GM11168 (cell line): ENCODE results near the gene GPATCH2L.

Source experiments
- in situ Hi-C: fragments of 300-500 bp; cut with MboI; formaldehyde crosslinking; loops from one replicate; pipeline ENCODE4 v1.12.0; 2022; ENCODE audit warnings: low sequenced_read_pairs; ENCODE audit not compliant: unreplicated experiment

GPATCH2L gene

DNA sequence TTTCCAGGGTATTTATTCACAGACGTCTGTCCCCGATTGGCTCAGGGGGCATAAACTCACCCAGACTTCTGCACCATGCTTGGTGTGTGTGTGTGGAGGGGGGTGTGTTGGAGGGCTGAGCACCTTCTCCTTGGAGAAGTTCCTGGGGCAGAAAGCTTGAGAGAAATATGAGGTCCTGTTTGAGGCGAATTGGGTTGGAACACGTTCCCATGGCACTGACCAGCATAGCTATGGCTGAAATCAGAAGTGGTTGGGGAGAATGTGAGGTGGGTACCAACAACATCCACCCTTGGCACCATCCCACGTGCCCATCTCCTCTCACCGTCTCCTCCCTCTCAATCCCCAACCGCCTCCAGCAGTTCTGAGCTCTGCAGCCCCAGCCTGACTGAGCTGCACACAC is 16.0 kb upstream of the GPATCH2L start:
- in situ Hi-C loops, result no loop called here

DNA sequence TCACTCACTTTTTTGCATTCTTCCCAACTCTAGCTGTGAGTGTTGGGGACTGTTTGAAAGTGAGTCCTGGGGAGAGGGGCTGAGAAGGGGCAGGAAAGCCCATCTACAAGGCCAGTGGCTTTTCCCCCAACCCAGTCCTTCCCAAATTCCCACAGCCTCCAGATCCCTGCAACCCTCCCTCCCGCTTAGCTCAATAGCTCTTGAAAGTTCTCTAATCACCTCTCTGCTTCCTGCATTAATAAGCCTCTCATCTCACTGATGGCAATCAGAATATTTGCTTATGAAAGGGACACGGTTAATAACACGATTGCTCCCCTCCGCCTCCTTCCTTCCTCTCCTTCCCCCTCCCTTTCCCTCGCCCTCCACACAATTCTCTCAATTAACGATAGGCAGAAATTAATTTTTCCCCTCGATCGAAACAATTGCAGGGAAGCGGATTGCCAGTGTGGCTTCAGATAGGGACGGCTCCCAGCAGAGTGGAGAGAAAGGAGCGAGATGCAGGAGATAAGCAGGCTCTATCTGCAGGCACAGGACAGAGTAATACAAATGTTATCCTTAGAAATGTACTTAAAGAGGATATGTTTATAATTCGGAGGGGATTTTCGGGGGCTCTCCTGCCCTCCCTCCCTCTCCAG is 15.1 kb upstream of the GPATCH2L start:
- in situ Hi-C loops, result no loop called here

DNA sequence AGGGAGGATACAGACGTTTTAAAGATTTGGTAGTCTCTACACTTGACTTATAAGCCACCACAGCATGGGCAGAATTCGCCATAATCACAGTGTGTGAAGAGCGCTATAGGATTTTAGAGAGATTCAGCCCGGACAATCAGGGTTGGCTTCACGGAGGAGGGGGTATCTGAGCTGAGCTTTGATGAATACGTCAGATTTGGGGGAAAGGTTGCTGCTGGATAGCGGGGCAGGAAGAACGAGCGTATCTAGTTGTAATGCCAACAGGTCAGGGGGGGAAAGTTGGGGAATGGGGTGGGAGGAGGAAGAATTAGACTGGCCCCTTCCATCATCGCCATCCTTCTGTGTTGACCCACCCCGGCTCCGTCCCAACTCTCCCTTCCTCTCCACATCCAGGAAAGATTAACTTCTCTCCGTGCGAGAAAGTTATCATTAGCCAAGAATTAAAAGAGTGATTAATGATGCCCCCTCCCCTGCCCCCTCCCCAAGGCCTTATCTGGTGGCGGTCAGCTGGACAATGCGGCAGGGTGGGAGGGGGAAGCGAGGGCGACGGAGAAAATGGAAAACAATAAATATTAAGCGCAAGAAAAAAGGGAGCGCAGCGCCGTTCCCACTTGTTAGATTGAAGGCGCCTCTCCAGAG is 13.5 kb upstream of the GPATCH2L start:
- in situ Hi-C loops, result no loop called here

DNA sequence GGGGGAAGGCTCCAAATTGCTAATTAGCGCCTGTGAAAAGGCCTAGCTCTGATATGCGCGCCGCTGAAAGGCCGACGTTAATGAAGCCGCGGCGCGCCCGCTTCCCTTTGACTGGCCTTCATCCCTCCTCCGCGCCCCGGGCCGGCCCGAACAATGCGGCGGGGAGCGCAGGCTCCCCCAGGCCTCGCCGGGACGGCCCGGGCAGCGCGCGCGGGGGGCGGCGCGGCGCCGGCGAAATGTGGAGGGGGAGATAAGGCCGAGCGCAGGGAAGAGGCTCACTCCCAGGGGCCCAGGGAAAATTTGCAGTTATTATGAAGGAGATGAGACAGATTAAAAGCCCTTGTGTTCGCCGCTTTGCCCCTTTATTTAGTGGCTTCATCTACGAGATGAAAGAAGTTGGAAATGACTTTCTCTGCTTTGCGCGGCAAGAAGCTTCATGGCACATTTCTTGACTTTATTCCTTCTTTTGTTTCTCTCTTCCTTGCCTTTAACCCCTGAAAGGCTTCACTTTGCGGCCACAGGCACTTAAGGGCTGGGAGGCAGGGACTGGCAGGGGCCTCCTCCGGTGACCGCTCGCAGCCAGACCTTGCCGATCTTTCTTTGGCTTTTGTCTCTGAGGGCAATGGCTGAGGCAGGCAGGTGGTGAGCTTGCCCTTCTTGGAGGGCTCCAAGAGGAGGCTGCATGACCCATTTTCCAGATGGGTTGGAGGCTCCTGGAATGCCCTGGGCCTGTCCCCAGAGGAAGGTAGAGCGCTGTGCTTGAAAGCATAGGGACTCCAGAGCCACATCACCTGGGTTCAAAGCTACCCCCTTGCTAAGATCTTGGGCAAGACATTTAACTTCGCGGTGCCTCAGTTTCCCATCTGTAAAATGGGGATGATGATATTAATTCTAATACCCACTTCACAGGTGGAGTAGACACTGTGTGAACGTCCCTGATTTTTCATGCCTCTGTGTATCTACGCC is 12.7 kb upstream of the GPATCH2L start:
- in situ Hi-C loops, result no loop called here

DNA sequence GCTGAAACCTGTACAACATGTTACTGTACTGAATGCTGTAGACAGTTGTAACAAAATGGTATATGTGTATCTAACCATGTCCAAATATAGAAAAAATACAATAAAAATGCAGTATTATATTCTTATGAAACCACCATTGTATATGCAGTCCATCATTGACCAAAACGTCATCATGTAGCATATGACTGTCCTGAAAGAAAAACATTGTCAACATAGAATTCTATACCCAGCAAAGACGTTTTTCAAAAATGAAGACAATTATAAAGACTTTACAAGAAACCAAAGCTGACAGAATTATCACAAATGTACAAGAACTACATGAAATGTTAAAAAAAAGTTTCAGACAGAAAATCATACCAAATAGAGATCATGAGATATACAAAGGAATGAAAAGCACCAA is 8.1 kb upstream of the GPATCH2L start:
- in situ Hi-C loops, result no loop called here

DNA sequence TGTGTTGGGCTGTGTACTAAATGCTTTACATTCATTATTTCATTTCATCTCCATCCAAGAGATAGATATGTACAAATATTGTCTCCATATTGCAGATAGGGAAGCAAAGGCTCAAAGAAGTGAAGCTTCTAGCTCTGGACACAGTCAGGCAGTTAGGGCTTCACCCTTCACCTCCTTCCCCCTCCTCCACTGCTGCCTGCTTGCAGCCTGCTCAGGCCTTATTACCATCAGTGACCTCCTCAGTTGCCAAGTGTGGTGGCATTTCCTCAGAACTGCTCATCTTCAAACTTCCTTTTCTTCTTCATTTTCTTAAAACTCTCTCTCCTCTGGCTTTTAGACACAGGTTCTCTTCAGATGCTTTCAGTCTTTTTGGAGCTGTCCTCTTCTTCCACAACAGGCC is 4.7 kb upstream of the GPATCH2L start:
- in situ Hi-C loops, result no loop called here

DNA sequence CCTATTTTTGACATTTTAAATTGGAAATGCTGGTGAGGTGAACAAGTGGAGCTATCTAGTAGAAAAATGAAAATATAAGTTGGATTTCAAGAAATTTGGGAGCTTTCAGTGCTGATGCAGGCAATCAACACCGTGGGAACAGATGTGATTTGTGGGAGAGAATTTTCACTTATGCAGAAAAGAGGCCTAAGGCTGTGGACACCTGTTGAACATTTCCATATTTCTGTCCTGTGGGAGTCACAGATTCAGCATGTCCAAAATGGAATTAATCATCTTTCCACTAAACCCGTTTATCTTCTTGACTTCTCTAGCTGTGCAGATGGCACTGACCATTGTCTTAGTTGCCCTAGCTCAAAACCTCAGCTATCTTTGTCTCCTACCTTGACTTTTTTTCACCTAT is 2.5 kb upstream of the GPATCH2L start:
- in situ Hi-C loops, result no loop called here

DNA sequence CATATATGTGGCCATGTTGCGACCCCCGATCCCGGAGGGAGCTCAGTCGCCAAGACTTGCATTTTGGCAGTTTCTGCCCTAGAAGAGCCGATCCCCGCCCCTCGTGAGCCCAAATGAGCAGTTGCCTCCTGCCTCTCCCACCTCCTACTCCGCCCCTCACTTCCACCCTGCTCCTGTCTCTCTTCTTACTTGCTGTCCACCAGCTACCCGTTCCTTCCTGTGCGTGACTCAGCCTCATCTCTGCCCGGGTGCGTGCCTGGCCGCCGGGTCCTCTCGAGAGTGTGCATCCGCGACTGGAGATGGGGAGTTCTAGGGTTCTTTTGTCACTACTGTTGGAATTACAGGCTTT is 585 bp downstream of the GPATCH2L start:
- in situ Hi-C loops, result no loop called here

DNA sequence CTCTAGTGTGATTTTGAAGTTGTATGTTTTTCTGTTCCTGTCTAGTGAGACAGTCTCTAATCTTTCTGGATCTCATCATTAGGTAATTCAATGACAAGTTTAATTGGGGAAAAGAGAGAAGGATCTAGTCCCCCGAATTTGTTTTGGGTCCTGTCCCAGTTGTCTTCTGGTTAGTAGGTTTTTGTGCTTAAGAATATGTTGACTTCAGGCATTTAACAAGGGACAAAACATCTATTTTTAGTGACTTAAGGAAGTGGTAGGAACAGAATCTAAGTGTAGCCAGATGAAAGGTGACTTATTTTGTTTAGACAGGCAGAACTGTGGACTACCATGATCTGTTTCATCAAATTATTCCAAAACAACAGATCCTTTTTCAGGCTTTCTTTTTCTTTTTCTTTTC is 2.2 kb downstream of the GPATCH2L start:
- in situ Hi-C loops, result no loop called here

DNA sequence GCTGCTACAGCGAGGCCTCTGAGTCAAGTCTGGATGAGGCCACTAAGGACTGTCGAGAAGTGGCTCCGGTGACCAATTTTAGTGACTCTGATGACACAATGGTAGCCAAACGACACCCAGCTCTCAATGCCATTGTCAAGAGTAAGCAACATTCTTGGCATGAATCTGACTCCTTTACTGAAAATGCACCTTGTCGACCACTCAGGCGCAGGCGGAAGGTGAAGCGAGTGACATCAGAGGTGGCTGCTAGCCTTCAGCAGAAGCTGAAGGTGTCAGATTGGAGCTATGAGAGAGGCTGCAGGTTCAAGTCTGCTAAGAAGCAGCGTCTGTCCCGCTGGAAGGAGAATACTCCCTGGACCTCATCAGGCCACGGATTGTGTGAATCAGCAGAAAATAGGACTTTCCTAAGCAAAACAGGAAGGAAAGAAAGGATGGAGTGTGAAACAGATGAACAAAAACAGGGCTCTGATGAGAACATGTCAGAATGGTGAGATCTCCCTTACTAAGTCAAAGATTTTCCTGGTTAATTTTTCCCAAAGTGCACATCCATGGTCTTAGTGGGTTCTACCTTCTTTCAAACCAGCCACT is 2.9 kb downstream of the GPATCH2L start:
- in situ Hi-C loops, result no loop called here

DNA sequence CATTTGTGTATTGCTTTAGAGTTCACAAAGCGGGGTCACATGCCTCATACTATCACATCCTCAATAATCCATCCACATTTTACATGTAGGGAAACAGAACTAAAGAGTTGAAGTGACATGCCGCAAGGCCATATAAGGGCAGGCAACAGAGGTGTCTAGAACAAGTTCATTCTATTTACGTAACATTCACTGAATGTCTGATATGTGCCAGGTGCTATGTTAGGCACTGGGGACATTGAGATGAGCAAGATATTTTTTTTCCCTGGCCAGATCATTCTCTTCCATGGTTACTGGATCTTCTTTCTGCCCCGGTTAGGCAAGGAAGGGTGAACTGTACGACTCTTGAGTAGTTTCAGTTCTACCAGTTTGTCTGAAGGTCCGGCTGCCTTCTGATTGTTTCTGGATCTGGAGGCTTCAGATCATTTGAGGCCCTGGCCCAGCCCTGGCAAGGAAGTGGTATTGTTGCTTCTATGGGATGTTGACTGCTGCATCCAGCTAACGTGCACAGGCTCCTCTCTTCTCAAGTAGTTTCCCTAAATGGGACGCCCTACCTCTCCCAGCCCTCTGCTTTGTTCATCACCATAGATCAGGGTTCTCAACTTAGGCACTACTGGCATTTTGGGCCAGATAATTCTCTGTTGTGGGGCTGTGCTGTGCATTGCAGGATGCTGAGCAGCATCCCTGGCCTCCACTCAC is 12.1 kb downstream of the GPATCH2L start:
- in situ Hi-C loops, result no loop called here

DNA sequence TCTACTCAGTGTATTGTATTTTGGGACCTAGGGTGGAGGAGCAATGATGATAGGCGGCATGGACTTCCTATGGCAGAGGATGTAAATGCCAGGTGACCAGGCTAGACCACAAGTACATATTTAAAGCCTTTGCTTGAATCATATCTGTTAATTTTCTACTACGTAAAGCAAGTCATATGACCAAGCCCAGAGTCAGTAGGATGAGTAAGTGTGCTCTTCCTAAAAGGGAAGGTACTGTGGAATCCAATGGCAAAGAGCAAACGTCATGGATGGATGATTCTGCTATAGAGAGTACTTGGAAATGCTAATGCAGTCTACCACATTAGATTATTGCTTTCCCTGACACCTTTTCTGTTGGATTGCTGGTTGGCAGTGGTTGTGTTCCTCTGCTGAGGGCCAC is 16.8 kb downstream of the GPATCH2L start:
- in situ Hi-C loops, result no loop called here

DNA sequence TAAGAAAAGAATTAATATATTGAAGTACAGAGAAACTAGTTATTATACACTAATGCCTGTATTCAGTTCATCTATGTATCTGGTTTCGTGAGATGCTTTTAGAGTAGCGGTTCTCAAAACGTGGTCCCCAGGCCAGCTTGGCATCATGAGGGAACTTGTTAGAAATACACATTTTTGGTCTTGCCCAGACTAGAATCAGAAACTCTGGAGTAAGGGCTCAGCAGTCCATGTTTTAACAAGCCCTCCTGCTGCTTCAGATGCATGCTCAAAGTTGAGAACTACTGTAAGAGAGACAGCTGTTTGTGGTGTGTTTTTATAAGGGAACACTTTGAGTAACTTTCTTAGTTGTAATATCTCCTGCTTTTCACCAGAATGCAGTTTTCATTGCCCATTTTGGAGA is 18.1 kb downstream of the GPATCH2L start:
- in situ Hi-C loops, result no loop called here

DNA sequence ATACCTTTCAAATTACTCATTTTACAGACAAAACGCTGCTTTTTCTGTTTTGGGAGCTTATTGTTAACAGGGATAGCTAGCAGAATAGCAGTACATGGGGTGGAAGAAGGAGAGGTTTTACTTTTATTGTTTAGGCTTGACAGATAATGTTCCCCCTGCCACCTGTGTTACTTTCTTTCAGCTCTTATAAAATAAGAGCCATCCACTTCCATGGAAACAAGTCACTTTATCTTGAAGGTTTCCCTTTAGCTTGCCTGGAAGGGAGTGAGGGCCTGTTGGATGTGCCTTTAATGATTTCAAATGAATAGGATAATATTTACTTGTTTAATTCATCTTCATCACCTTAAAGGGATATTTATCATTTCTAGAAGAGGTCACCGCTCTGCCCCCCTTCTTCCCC is 23.3 kb downstream of the GPATCH2L start:
- in situ Hi-C loops, result no loop called here

DNA sequence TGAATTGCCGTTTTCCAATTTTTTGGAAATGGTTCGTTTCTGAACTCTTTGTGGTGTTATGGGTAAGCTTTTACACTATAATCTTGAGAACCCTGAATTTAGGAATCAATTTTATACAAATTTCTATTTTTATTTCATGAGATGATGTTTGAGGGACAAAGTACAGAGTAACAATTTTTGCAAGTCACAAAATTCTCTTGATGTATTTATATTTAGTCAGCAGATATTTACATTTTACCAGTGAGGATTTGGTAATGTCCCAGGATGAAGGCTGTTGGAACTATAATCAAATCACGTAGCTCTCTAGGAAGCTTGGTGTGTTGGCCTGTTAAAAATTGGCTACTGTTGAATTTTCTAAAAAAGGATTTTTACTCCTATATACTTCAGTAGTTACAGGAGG is 24.2 kb downstream of the GPATCH2L start:
- in situ Hi-C loops, result no loop called here

DNA sequence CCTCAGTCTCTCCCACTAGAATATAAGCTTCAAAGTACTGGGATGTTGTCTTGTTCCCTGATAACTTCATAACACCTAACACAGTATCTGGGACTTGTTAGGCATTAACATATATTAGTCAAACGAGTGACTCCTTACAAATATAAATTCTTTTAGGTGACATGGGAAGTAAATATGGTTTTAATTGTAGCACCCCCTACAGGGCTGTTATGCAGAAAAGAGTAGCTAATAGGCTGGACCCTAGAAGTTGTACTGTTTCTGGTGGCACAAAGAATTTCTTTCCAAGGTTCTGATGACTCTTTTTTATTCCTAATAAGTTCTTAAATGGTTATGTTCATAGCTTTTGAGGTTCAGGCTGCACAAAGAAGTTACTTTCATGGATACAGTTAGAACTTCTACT is 29.8 kb downstream of the GPATCH2L start:
- in situ Hi-C loops, result no loop called here

DNA sequence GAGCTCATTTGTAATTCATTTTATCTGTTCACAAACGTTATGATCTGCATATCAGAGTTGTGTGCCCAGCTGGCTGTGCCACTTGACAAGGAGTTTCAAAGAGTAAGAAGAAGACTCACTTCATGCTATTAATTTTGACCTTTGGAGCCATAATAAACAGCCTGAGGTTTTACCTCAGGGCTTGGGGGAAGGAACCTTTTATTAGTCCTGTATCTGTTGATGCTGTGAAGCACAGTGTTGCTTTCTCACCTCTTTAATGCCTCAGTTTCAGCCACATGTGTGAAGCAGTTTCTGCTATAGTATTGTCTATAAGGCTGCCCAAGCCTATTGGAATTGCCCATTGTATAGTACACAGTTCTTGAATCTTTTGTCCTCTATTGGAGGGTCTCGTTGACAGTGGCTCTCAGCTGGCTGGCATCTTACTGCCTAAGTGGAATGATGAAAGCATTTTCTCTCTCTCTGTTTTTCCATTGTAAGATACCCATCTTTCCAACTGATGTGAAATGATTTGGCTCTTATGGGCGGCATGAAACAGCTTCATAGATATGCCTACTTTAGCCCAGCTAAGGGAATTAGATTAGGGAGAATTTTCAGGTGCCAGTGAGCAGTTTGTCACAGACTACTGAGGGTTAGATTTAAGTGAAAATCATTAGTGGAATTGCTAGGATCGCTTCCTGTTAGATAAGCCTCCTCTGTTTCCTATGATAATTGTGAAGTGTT is 34.7 kb downstream of the GPATCH2L start:
- in situ Hi-C loops, result no loop called here

DNA sequence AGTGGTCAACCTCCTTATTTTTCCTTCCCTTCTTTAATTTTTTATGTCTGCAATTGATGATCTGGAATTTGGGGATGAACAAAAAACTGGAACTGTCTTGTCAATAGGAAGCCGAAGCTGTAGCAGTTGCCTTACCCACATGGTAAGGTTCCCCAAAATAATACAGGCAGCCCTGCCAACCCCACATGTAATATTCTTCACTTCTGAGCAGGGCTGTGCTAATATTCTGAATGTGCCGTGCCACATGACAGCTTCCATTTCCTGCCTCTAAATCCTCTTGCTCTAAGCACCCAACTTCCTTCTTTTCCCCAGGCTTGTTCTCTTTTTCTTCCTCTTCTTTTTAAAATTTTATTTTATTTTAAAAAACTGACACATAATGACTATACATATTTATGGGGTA is 39.6 kb downstream of the GPATCH2L start:
- in situ Hi-C loops, result no loop called here

DNA sequence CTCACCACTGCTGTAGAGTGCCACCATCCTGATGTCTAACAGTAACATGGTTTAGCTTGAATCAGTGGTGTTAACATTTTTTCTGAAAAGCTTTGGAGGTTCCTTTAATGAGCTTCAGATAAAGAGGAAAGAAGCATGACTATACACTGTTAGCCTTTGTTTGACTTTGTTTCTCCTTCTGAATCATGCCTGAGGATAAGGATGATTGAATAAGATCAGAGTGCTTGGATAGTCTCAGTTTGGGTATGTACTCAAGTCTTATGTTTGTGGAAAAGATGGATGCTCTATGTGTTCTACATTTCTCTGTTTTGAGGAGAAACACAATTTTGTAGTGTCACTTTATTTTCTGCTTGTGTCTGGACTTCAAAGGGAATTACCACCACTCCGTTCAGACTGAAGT is 42.0 kb downstream of the GPATCH2L start:
- in situ Hi-C loops, result no loop called here

DNA sequence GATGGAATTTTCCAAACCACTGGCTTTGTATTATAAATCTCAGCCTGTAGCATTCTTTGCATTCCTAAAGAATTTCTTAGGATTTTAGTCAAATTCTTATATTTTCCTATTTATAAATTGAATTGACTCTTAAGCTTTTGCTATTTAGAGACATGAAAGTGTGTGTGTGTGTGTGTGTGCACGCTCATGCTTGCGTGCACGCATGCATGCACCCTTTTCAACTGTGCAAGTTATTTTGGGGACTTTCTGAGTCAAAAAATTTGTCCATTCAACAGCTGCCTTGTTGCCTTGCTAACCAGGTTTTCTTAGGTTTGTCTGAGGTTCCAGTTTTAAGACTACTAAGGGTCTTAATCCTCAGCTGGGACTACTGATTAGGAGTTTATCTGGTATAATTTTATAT is 42.6 kb downstream of the GPATCH2L start:
- in situ Hi-C loops, result no loop called here
